ENCODE measurements around the gene STOM.

- no peak for TF ChIP-seq CTCF (IDR thresholded peaks at IDR 0.05)
- TF ChIP-seq POLR2A (IDR thresholded peaks at IDR 0.05) = no peak
These were observed 28.3 kb upstream of the STOM start for GRCh38 chr9:121398374-121398773.

All from esophagus squamous epithelium (tissue), 4 donors.